NCI-H1930 (cell line): ENCODE data around the gene PRRC2A.

ENCODE experiments used
- DNase-seq, 2 experiments: peaks; one replicate each; lab custom pipeline; 2025; lab: John Stamatoyannopoulos, UW

The PRRC2A gene

GRCh38 chr6:31652925-31653724, 32.6 kb downstream of the PRRC2A start:
- DNase-seq = peak; percentile 88 to 98

- no peak for DNase-seq
Measured at GRCh38 chr6:31654574-31655348, 34.2 kb downstream of the PRRC2A start.

DNA sequence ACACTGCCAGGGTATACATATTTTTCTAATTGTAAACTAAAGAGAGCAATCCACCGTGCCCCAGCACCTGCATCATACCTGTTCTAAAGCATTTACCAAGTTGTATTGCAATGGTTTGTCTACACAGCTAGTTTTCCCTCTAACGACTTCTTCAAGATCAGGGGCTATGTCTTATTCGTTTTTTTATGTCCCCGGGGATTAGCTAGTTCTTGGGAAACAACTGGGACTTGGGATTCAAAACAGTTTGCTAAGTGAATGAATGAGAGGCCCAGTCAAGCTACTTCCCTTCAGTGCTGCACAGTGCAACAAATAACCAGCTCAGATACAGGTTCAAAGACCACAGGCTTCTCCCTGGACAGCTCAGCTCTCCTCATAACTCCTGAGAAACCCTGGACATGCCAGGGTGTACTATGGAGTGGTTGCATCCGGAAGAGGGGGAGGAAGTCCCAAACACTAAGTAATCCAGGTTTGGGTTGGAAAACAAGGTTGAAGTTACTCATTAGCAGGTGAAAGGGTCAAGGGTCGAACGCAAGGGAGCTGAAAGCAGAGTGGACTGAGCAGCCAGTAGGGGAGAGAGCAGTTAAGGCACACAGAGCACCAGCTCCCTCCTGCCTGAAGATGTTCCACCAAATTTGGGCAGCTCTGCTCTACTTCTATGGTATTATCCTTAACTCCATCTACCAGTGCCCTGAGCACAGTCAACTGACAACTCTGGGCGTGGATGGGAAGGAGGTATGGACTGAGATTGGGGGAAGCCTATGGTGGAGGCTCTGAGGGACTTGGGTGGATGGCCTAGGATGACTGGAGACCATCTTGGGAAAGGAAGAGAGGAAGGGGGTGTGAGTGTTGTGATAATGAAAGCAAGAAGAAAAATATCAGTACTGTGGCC, 35.1 kb downstream of the PRRC2A start, which contains the start of gene APOM:
Gene APOM, plus strand, starts transcription at position 546 of the 889 bp plus-strand sequence. Its CDS starts 73 bp downstream, at position 619.
- DNase-seq = no peak

GRCh38 chr6:31657406-31658157, 37.1 kb downstream of the PRRC2A start:
- no peak for DNase-seq

DNA sequence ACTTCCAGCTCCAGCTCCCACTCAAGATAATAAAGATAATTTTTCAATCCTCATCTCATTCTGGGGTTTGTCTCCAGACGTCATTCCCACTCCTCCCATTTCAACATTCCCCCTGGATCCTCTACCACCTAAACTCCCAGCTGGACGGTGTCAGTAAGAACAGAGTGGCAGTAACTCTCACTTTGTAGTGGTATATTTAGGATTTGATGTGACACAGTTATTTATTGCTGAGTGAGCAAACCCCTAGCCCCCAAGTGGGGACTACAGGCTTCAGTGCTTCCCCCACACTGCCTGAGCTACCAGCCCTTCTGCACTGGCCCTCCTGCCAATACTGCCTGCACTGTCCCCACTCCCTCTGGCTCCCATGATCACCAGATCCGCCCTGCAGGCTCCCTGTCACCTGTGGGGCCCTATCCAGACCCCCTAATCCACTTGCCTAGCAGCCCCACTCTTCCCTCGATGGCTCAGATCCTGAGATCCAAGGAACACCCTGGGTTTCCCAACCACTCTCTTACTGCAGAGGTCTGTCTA, 37.7 kb downstream of the PRRC2A start:
- DNase-seq = no peak

DNA sequence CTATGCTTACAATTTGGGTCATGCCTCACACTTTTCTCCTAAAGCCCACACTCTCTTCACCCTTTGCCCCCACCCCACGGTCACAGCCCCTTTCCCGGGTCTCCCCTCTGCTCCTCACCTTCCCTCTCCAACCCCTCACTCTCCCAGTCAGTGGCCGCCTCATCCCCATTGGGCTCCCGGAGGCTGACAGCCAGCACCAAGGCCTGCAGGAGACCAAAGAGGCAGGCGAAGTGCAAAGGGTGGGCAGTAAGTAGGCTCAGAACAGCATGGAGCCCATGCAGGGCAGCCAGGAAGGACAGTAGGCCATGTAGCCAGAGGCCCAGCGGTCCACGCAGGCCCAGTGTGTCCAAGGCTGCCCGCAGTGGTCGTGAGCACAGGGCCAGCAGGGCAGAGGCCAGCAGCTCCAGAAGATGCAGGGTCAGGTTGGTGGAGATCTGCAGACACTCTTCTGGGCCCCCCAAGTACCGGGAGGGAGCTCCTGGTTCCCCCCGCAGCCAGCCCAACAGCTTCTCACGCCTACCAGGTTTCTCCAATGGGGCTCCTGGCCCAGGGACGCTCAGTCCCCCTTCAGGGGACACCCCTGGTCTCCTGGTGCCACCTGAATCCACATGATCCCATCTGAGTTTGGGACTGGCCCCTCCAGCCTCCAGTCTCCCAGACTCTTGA, 38.6 kb downstream of the PRRC2A start:
- no peak for DNase-seq

GRCh38 chr6:31659649-31660380, 39.3 kb downstream of the PRRC2A start:
- DNase-seq = no peak

DNA sequence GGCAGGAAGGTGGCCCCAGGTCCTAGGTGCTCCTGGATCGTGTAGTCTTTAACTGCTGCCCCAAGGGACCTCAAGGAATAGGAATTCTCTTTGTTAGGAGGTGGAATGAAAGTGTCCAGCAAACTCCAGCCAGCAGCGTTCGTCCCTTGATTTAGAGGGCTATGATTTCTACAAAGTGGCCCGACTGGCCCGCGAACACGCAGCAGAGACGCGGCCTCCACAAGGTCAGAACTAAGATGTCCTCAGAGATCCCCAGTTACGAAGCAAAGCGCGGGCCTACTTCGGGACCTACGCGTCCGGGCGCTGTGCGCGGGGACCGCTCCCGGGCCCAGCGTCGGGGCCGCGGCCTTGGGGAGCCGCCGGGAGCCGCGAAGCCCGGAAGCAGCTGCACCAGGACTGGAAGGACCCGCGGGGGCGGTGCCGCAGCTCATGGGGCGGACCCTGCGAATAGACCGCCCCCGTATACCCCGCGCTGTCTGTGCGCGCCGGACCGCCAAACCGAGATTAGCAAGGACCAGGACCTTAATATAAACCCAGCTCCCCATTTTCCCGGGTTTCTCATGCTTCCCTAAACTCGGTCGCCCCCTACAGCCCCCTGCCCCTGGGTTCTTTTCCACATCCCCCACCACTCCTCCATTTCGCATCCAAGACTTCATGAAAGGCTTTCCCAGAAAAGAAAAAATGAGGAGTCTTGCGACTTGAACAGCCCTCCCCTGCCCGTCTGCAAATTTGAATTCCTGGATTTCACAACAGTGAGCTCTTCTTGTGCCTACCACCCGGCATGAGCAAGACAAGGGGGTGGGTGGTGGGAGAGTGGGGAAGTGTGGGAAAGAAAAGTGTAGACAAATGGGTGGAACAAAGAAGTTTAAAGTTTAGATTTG, 40.1 kb downstream of the PRRC2A start, which contains the start of gene C6orf47:
Gene C6orf47, minus strand, starts transcription at position 398 of the 881 bp plus-strand sequence. CDS start 831 bp downstream, outside the sequence.
- peak; percentile 52 to 72 for DNase-seq

GRCh38 chr6:31661262-31662123, 41.0 kb downstream of the PRRC2A start:
- no peak for DNase-seq

- no peak for DNase-seq
Measured at GRCh38 chr6:31662124-31662723, 41.7 kb downstream of the PRRC2A start.

DNA sequence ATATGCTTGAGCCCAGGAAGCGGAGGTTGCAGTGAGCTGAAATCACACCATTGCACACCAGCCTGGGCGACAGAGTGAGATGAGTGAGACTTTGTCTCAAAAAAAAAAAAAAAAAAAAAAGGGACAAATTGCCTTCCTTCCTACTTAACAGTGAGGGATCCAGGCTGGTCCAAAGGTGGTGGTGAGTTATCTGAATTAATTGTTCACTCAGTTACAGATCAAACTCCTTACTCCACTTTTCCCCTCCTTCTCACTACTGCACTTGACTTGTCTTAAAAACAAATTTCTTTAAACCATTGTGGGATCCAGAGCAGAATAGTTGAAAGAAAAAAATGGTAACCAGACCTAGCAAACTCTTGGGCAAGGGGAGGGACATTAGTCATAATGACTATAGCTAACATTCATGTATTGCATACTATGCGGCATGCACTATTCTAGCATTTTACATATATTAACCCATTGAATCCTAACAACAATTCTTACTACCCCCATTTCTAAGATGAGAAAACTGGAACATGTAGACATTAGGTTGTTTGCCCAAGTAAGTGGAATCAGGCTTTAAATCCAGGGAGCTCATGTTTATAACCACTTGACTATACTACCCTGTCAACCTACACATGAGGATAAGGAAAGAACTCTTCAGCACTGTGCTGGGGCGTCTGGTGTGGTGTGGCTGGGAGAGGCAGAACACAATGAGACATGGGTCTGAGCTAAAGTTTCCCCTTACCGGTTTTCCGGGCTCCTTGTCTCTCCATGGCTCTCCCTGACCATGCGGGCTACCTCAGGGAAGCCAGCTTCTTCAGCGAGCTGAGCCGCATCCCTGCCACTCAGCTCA, 42.8 kb downstream of the PRRC2A start:
- DNase-seq = no peak

GRCh38 chr6:31663961-31664789, 43.7 kb downstream of the PRRC2A start:
- no peak for DNase-seq

GRCh38 chr6:31664790-31665500, 44.4 kb downstream of the PRRC2A start, which contains the start of gene GPANK1:
Gene GPANK1 (minus strand): TSS chr6:31664997. CDS start chr6:31664478, 519 bp downstream.
- peak; percentile 84 to 88 for DNase-seq

GRCh38 chr6:31665501-31666336, 45.2 kb downstream of the PRRC2A start, which contains the start of gene CSNK2B:
Gene CSNK2B (plus strand): TSS chr6:31666080. CDS start chr6:31666832, 752 bp downstream.
- peak; percentile 97 to 98 for DNase-seq
